A673 (cell line): Measurements from ENCODE around the gene DLL3. TPM values are rescaled to one million over a fixed set of nuclear protein-coding genes. Genes with fewer than 3 reads are reported as not detected.

Source experiments
- BruUV-seq: library from RNA; stranded (reverse); fragments of 400-500 nt; replicated peaks from 2 replicates; lab custom pipeline; 2021; lab: Mats Ljungman, UMichigan
- CTCF ChIA-PET: fragments of 300-600 bp; sonication (Branson Sonifier 250); formaldehyde crosslinking; loops from one replicate; lab custom pipeline; 2022; ENCODE audit warnings: antibody characterized with exemption; lab: Charles Lee
- POLR2A ChIA-PET: fragments of 300-600 bp; sonication (Branson Sonifier 250); formaldehyde crosslinking; loops from one replicate; lab custom pipeline; 2022; ENCODE audit warnings: antibody characterized with exemption; ENCODE audit not compliant: low non-redundant PET; lab: Charles Lee
- DNase-seq: peaks from one replicate; pipeline ENCODE4 v3.0.0-alpha.2; 2015; ENCODE audit warnings: low spot score
- H3K27ac ChIP-seq: fragments of 200-600 bp; sonication (generic); 2 replicates; pipeline ENCODE4 v1.5.1; 2016; ENCODE audit warnings: mixed run types, low read depth, mild to moderate bottlenecking, mixed read lengths, antibody characterized with exemption, low read length; ENCODE audit not compliant: poor library complexity, severe bottlenecking
- H3K27me3 ChIP-seq: fragments of 200-600 bp; sonication (generic); replicated peaks from 2 replicates; pipeline ENCODE4 v1.6.1; 2017; ENCODE audit warnings: mixed run types, low read depth, mild to moderate bottlenecking, mixed read lengths, antibody characterized with exemption, low read length; ENCODE audit not compliant: insufficient read depth, poor library complexity
- H3K36me3 ChIP-seq: fragments of 200-600 bp; sonication (generic); 2 replicates; pipeline ENCODE4 v1.6.1; 2016; ENCODE audit warnings: mixed run types, mild to moderate bottlenecking, mixed read lengths, antibody characterized with exemption, low read length; ENCODE audit not compliant: insufficient read depth, poor library complexity, severe bottlenecking
- H3K4me1 ChIP-seq: fragments of 200-600 bp; sonication (generic); 2 replicates; pipeline ENCODE4 v1.6.1; 2017; ENCODE audit warnings: mixed run types, mild to moderate bottlenecking, mixed read lengths, antibody characterized with exemption, low read length; ENCODE audit not compliant: insufficient read depth, poor library complexity, severe bottlenecking
- H3K4me3 ChIP-seq: fragments of 200-600 bp; sonication (generic); 2 replicates; pipeline ENCODE4 v1.5.1; 2016; ENCODE audit warnings: low read depth, mixed run types, mild to moderate bottlenecking, mixed read lengths, low read length; ENCODE audit not compliant: poor library complexity, severe bottlenecking
- H3K9me3 ChIP-seq: fragments of 200-600 bp; sonication (generic); 2 replicates; pipeline ENCODE4 v1.6.1; 2016; ENCODE audit warnings: mixed run types, low read depth, mild to moderate bottlenecking, mixed read lengths, antibody characterized with exemption, low read length; ENCODE audit not compliant: poor library complexity, severe bottlenecking
- EZH2 ChIP-seq: fragments of 200-600 bp; sonication (generic); IDR thresholded peaks from 2 replicates; pipeline ENCODE4 v1.6.1; 2017; ENCODE audit warnings: borderline replicate concordance, low read depth, mild to moderate bottlenecking, mixed read lengths, antibody characterized with exemption, low read length; ENCODE audit not compliant: poor library complexity, severe bottlenecking
- intact Hi-C: fragments of 100-400 bp; cut with micrococcal nuclease; formaldehyde crosslinking; loops from one replicate; pipeline ENCODE4 v1.10.0; 2022; ENCODE audit not compliant: unreplicated experiment
- total RNA-seq: library from RNA; stranded (reverse); gene quantifications from 2 replicates; pipeline ENCODE4 v1.2.3, GENCODE V29; 2021
- TF ChIP-seq, protein P1 (sequence below): fragments of 300-800, 200-600 bp; sonication (generic); conservative IDR thresholded peaks from 2 replicates; pipeline ENCODE4 v1.5.1; 2017; ENCODE audit warnings: low read depth, mild to moderate bottlenecking, antibody characterized with exemption, low read length, moderate library complexity, mixed read lengths

DLL3 gene
- total RNA-seq, 1 experiment from 2014 or later = 0.69 TPM

DNA sequence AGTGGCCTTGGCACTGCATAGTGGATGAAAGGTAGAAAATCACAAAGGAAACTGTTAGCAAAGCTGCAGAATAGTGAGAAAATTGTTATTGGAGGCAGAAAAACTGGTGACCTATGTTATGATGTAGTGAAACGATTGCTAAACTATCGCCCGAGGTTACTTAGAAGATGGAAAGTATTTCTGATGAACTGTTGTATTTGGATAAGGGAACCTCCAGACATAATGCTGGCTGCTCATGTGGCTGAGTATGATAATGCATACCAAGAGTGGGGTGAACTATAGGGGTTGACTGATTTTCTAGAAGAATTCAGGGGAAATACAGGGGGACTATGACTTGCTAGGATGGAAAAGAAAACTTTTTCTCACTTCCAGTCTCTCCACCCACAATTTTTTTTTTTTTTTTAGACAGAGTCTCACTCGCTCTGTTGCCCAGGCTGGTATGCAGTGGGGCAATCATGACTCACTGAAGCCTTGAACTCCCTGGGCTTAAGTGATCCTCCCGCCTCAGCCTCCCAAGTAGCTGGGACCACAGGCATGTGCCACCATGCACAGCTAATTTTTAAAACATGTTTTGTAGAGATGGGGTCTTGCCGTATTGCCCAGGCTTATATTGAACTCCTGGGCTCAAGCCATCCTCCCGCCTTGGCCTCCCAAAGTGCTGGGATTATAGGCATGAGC lies 45.6 kb downstream of the DLL3 start:
- H3K36me3 ChIP-seq = no peaks in the 10 kb centered on the region
- intact Hi-C loops = no loop called here
- H3K27ac ChIP-seq = no peak overlapping the region
- POLR2A ChIA-PET = no interaction called here
- H3K4me3 ChIP-seq = no peak overlapping the region
- BruUV-seq = no TSS peak
- no peaks in the 10 kb centered on the region for H3K9me3 ChIP-seq
- DNase-seq = no peak
- peaks cover 10% of the 10 kb centered on the region for H3K27me3 ChIP-seq
- no peak for TF ChIP-seq EZH2
- TF ChIP-seq, protein P1, sequence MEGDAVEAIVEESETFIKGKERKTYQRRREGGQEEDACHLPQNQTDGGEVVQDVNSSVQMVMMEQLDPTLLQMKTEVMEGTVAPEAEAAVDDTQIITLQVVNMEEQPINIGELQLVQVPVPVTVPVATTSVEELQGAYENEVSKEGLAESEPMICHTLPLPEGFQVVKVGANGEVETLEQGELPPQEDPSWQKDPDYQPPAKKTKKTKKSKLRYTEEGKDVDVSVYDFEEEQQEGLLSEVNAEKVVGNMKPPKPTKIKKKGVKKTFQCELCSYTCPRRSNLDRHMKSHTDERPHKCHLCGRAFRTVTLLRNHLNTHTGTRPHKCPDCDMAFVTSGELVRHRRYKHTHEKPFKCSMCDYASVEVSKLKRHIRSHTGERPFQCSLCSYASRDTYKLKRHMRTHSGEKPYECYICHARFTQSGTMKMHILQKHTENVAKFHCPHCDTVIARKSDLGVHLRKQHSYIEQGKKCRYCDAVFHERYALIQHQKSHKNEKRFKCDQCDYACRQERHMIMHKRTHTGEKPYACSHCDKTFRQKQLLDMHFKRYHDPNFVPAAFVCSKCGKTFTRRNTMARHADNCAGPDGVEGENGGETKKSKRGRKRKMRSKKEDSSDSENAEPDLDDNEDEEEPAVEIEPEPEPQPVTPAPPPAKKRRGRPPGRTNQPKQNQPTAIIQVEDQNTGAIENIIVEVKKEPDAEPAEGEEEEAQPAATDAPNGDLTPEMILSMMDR = no peak
- H3K4me1 ChIP-seq = peaks cover 10% of the 10 kb centered on the region
- CTCF ChIA-PET = no interaction called here

DNA sequence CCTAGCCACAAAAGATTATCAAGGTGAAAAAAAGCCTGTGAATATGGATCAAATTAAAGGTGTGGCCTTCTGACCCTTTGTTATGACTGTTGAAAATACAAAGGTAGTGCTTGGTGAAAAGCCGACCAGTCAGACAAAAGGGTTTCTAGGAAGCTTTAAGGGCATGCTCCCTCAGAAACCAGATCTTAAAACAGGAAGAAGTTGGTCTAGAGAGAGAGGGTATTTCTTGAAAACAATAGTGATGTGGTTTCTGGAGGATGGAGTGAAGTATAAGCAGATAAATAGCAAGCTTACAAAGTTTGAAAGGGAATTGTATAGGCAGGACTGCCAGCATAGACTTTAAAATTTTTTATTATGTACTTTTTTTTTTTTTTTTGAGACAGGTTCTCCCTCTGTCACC lies 46.2 kb downstream of the DLL3 start:
- H3K9me3 ChIP-seq = no peaks in the 10 kb centered on the region
- intact Hi-C loops = no loop called here
- no peak overlapping the region for H3K4me3 ChIP-seq
- H3K27me3 ChIP-seq = peaks cover 10% of the 10 kb centered on the region
- peaks cover 10% of the 10 kb centered on the region for H3K4me1 ChIP-seq
- ChIA-PET CTCF (no interaction called here), POLR2A (no interaction called here)
- no peak overlapping the region for H3K27ac ChIP-seq
- H3K36me3 ChIP-seq = no peaks in the 10 kb centered on the region
- no peak for DNase-seq
- no TSS peak for BruUV-seq
- TF ChIP-seq, protein P1 = no peak
- TF ChIP-seq EZH2 = no peak

DNA sequence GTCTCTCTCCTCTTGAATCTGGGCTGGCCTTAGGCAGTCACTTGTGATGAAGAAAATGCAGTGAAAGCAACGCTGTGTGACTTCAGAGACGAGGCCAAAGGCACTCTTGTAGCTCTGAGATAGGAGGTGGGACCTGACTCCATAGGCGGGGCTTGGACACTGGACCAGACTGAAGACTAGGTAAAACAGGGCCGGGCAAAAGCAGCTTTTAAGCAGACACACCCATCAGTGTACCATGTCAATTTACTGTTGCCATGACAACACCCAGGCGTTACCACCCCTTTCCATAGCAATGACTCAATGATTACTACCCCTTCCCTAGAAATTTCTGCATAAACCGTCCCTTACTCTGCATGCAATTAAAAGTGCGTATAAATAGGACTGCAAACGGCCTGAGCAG lies 47.9 kb downstream of the DLL3 start:
- TF ChIP-seq, protein P1 = no peak
- no peak for TF ChIP-seq EZH2
- H3K4me1 ChIP-seq = peaks cover 10% of the 10 kb centered on the region
- H3K4me3 ChIP-seq = no peak overlapping the region
- intact Hi-C loops = no loop called here
- BruUV-seq = no TSS peak
- ChIA-PET CTCF (no interaction called here), POLR2A (no interaction called here)
- H3K27me3 ChIP-seq = peaks cover 10% of the 10 kb centered on the region
- no peaks in the 10 kb centered on the region for H3K36me3 ChIP-seq
- H3K27ac ChIP-seq = no peak overlapping the region
- no peaks in the 10 kb centered on the region for H3K9me3 ChIP-seq
- DNase-seq = no peak
